ENCODE measurements around the gene GPC5.

GPC5 gene

DNA sequence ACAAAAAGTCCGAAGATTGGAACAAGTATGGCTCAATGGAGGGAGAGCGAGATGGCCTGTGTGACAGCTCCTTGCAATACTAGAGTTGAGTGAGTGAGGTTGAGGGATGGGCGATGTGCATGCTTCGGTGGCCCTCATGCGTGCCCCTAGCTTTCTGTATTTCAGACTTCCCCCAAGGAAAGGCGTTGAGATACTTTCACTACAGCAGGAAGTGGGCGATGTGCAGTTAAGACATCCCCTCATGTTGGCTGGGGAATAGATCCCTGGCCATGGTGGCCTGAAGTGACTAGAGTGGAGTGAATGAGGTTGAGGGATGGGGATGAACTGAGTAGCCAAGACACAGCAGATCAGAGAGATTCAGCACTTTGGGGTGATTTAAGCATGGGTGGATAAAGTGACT, 1194.3 kb downstream of the GPC5 start:
- H2BK5ac ChIP-seq (ENCODE audit: low read length): no peak overlapping the region
- H2BK15ac ChIP-seq (replicated peaks; ENCODE audit: low read depth): no peak overlapping the region
- H3K36me3 ChIP-seq (ENCODE audit: control insufficient read depth, insufficient read depth, low read length): no peaks in the 10 kb centered on the region
- no peak overlapping the region for H2BK120ac ChIP-seq (ENCODE audit: low read depth, low read length)
- H3K27me3 ChIP-seq (ENCODE audit: insufficient read depth, low read length, poor library complexity): no peaks in the 10 kb centered on the region
- no peak overlapping the region for H3K18ac ChIP-seq (ENCODE audit: low read length)
- H3K27ac ChIP-seq (ENCODE audit: low read depth, low read length): no peak overlapping the region
- H3K4me1 ChIP-seq (ENCODE audit: control insufficient read depth, low read depth, low read length): no peaks in the 10 kb centered on the region
- no peak for DNase-seq
- no peak overlapping the region for H3K9ac ChIP-seq (ENCODE audit: low read length)
- H3K4me2 ChIP-seq (ENCODE audit: low read length): no peak overlapping the region
- WGBS (ENCODE audit: extremely low coverage, insufficient coverage, low lambda C conversion rate): no CpG with 5 or more reads among the region's 7 CpGs
- H3K56ac ChIP-seq (ENCODE audit: low read length): no peak overlapping the region
- no peak overlapping the region for H4K5ac ChIP-seq (ENCODE audit: low read length)
- no peaks in the 10 kb centered on the region for H3K79me2 ChIP-seq (ENCODE audit: control insufficient read depth, insufficient read depth, low read length)
- no peak overlapping the region for H2AK5ac ChIP-seq (ENCODE audit: low read length)
- H3K23ac ChIP-seq (ENCODE audit: low read length): no peak overlapping the region
- no peak overlapping the region for H3K4ac ChIP-seq (ENCODE audit: low read depth, low read length)
- H3K4me3 ChIP-seq (ENCODE audit: low read length): no peak overlapping the region
- no peak overlapping the region for H4K8ac ChIP-seq (ENCODE audit: low read depth, low read length)
- H3K79me1 ChIP-seq (ENCODE audit: low read length): no peaks in the 10 kb centered on the region

DNA sequence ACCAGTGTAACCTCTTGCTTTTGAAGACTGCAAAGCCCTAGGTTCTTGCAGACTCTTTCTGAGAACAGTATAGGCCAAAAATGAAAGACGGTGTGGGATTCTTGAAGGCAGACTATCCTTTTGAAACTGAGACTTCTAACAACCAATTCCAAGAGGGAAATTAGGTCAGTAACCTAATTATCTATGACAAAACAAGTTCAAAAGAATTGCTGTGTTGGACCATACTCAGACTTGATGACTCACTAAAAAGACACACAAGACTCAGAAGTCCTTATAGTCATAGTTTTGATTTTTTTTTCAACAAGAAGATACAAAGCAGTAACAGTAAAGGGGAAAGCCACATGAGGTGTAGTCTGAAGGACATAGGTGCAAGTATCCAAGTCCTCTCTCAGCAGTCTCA, 1204.1 kb downstream of the GPC5 start:
- Histone ChIP-seq H3K36me3 (ENCODE audit: control insufficient read depth, insufficient read depth, low read length) (no peaks in the 10 kb centered on the region), H3K4ac (ENCODE audit: low read depth, low read length) (no peak overlapping the region), H3K56ac (ENCODE audit: low read length) (no peak overlapping the region), H4K5ac (ENCODE audit: low read length) (no peak overlapping the region), H2BK120ac (ENCODE audit: low read depth, low read length) (no peak overlapping the region), H3K27ac (ENCODE audit: low read depth, low read length) (no peak overlapping the region), H2AK5ac (ENCODE audit: low read length) (no peak overlapping the region), H3K4me1 (ENCODE audit: control insufficient read depth, low read depth, low read length) (no peaks in the 10 kb centered on the region), H3K4me3 (ENCODE audit: low read length) (no peak overlapping the region), H2BK5ac (ENCODE audit: low read length) (no peak overlapping the region), H3K23ac (ENCODE audit: low read length) (no peak overlapping the region), H2BK15ac (replicated peaks; ENCODE audit: low read depth) (no peak overlapping the region), H3K79me1 (ENCODE audit: low read length) (no peaks in the 10 kb centered on the region), H3K4me2 (ENCODE audit: low read length) (no peak overlapping the region), H3K79me2 (ENCODE audit: control insufficient read depth, insufficient read depth, low read length) (no peaks in the 10 kb centered on the region), H4K8ac (ENCODE audit: low read depth, low read length) (no peak overlapping the region), H3K18ac (ENCODE audit: low read length) (no peak overlapping the region), H3K27me3 (ENCODE audit: insufficient read depth, low read length, poor library complexity) (no peaks in the 10 kb centered on the region), H3K9ac (ENCODE audit: low read length) (no peak overlapping the region)
- no CpG with 5 or more reads among the region's 1 CpG for WGBS (ENCODE audit: extremely low coverage, insufficient coverage, low lambda C conversion rate)
- no peak for DNase-seq

- Histone ChIP-seq H2BK15ac (replicated peaks; ENCODE audit: low read depth) (no peak overlapping the region), H3K4me2 (ENCODE audit: low read length) (no peak overlapping the region), H3K56ac (ENCODE audit: low read length) (no peak overlapping the region), H2AK5ac (ENCODE audit: low read length) (no peak overlapping the region), H3K4me3 (ENCODE audit: low read length) (no peak overlapping the region), H3K4ac (ENCODE audit: low read depth, low read length) (no peak overlapping the region), H3K9ac (ENCODE audit: low read length) (no peak overlapping the region), H3K18ac (ENCODE audit: low read length) (no peak overlapping the region), H3K79me2 (ENCODE audit: control insufficient read depth, insufficient read depth, low read length) (no peaks in the 10 kb centered on the region), H3K79me1 (ENCODE audit: low read length) (no peaks in the 10 kb centered on the region), H3K36me3 (ENCODE audit: control insufficient read depth, insufficient read depth, low read length) (no peaks in the 10 kb centered on the region), H2BK120ac (ENCODE audit: low read depth, low read length) (no peak overlapping the region), H4K8ac (ENCODE audit: low read depth, low read length) (no peak overlapping the region), H3K23ac (ENCODE audit: low read length) (no peak overlapping the region), H2BK5ac (ENCODE audit: low read length) (no peak overlapping the region), H4K5ac (ENCODE audit: low read length) (no peak overlapping the region), H3K4me1 (ENCODE audit: control insufficient read depth, low read depth, low read length) (no peaks in the 10 kb centered on the region), H3K27me3 (ENCODE audit: insufficient read depth, low read length, poor library complexity) (no peaks in the 10 kb centered on the region), H3K27ac (ENCODE audit: low read depth, low read length) (no peak overlapping the region)
- no CpG with 5 or more reads among the region's 2 CpGs for WGBS (ENCODE audit: extremely low coverage, insufficient coverage, low lambda C conversion rate)
- DNase-seq: no peak
Measured at GRCh38 chr13:92609376-92609775, 1211.0 kb downstream of the GPC5 start.

DNA sequence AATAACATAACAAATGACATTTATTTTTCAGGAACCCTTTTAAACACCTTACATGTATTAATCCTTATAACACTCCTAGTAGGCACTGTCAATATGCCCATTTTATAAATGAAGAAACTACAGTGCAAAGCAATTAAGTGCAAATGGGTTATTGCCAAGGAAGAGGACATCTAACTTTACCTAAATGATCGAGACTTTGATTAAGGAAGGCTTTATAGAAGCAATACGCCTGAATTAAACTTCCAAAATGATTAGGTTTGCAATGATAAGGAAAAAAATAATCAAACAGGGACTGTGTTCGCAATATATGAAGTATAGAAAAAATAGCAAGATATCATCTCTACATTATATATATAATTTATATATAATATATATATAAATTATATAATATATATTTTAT, 1214.5 kb downstream of the GPC5 start:
- Histone ChIP-seq H2BK120ac (ENCODE audit: low read depth, low read length) (no peak overlapping the region), H3K27ac (ENCODE audit: low read depth, low read length) (no peak overlapping the region), H3K23ac (ENCODE audit: low read length) (no peak overlapping the region), H3K56ac (ENCODE audit: low read length) (no peak overlapping the region), H3K79me2 (ENCODE audit: control insufficient read depth, insufficient read depth, low read length) (no peaks in the 10 kb centered on the region), H3K4ac (ENCODE audit: low read depth, low read length) (no peak overlapping the region), H3K79me1 (ENCODE audit: low read length) (no peaks in the 10 kb centered on the region), H4K8ac (ENCODE audit: low read depth, low read length) (no peak overlapping the region), H2BK5ac (ENCODE audit: low read length) (no peak overlapping the region), H3K36me3 (ENCODE audit: control insufficient read depth, insufficient read depth, low read length) (no peaks in the 10 kb centered on the region), H3K4me3 (ENCODE audit: low read length) (no peak overlapping the region), H4K5ac (ENCODE audit: low read length) (no peak overlapping the region), H2AK5ac (ENCODE audit: low read length) (no peak overlapping the region), H3K4me1 (ENCODE audit: control insufficient read depth, low read depth, low read length) (no peaks in the 10 kb centered on the region), H3K4me2 (ENCODE audit: low read length) (no peak overlapping the region), H3K27me3 (ENCODE audit: insufficient read depth, low read length, poor library complexity) (no peaks in the 10 kb centered on the region), H3K9ac (ENCODE audit: low read length) (no peak overlapping the region), H3K18ac (ENCODE audit: low read length) (no peak overlapping the region), H2BK15ac (replicated peaks; ENCODE audit: low read depth) (no peak overlapping the region)
- DNase-seq: no peak
- WGBS (ENCODE audit: extremely low coverage, insufficient coverage, low lambda C conversion rate): no CpG with 5 or more reads among the region's 3 CpGs

DNA sequence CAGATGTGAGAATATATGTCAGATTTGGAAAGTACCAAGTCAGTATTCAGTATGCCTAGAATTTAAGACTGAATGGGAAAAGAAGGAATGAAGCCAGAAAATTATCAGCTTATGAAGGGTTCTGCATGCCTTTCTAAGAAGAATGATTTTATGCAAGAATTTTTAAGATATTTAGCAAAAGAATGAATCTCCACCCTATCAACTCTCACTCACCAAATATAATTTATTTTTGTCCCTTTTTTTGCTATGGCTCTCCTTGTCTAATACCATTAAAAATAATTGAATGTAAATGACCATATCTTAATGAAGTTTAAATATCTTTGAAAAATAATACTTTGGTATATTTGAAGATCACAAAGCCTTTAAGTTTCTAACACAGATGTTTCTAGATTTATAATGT, 1215.5 kb downstream of the GPC5 start:
- H3K56ac ChIP-seq (ENCODE audit: low read length): no peak overlapping the region
- H4K8ac ChIP-seq (ENCODE audit: low read depth, low read length): no peak overlapping the region
- H3K4me1 ChIP-seq (ENCODE audit: control insufficient read depth, low read depth, low read length): no peaks in the 10 kb centered on the region

GRCh38 chr13:92621985-92622384, 1223.6 kb downstream of the GPC5 start:
- no peak overlapping the region for H2BK120ac ChIP-seq (ENCODE audit: low read depth, low read length)
- no peak overlapping the region for H3K56ac ChIP-seq (ENCODE audit: low read length)
- H3K79me2 ChIP-seq (ENCODE audit: control insufficient read depth, insufficient read depth, low read length): no peaks in the 10 kb centered on the region
- no peak for DNase-seq
- no peak overlapping the region for H2AK5ac ChIP-seq (ENCODE audit: low read length)
- no peak overlapping the region for H3K9ac ChIP-seq (ENCODE audit: low read length)
- no peak overlapping the region for H3K4ac ChIP-seq (ENCODE audit: low read depth, low read length)
- H3K4me2 ChIP-seq (ENCODE audit: low read length): no peak overlapping the region
- H2BK5ac ChIP-seq (ENCODE audit: low read length): no peak overlapping the region
- no peaks in the 10 kb centered on the region for H3K36me3 ChIP-seq (ENCODE audit: control insufficient read depth, insufficient read depth, low read length)
- peaks cover 3% of the 10 kb centered on the region for H3K27me3 ChIP-seq (ENCODE audit: insufficient read depth, low read length, poor library complexity)
- H3K23ac ChIP-seq (ENCODE audit: low read length): no peak overlapping the region
- no CpG with 5 or more reads among the region's 5 CpGs for WGBS (ENCODE audit: extremely low coverage, insufficient coverage, low lambda C conversion rate)
- no peaks in the 10 kb centered on the region for H3K4me1 ChIP-seq (ENCODE audit: control insufficient read depth, low read depth, low read length)
- H3K27ac ChIP-seq (ENCODE audit: low read depth, low read length): no peak overlapping the region
- no peaks in the 10 kb centered on the region for H3K79me1 ChIP-seq (ENCODE audit: low read length)
- H3K18ac ChIP-seq (ENCODE audit: low read length): no peak overlapping the region
- no peak overlapping the region for H4K5ac ChIP-seq (ENCODE audit: low read length)
- H3K4me3 ChIP-seq (ENCODE audit: low read length): no peak overlapping the region
- H4K8ac ChIP-seq (ENCODE audit: low read depth, low read length): no peak overlapping the region
- no peak overlapping the region for H2BK15ac ChIP-seq (replicated peaks; ENCODE audit: low read depth)

More for the DNA sequence above, 1215.5 kb downstream of the GPC5 start:
- no peak overlapping the region for H3K4ac ChIP-seq (ENCODE audit: low read depth, low read length)
- no peak overlapping the region for H3K23ac ChIP-seq (ENCODE audit: low read length)
- H3K27ac ChIP-seq (ENCODE audit: low read depth, low read length): no peak overlapping the region
- H2AK5ac ChIP-seq (ENCODE audit: low read length): no peak overlapping the region
- H3K79me1 ChIP-seq (ENCODE audit: low read length): no peaks in the 10 kb centered on the region
- H3K4me3 ChIP-seq (ENCODE audit: low read length): no peak overlapping the region
- H3K4me2 ChIP-seq (ENCODE audit: low read length): no peak overlapping the region
- DNase-seq: no peak
- H3K18ac ChIP-seq (ENCODE audit: low read length): no peak overlapping the region
- no peak overlapping the region for H2BK15ac ChIP-seq (replicated peaks; ENCODE audit: low read depth)
- no peaks in the 10 kb centered on the region for H3K36me3 ChIP-seq (ENCODE audit: control insufficient read depth, insufficient read depth, low read length)
- no peaks in the 10 kb centered on the region for H3K27me3 ChIP-seq (ENCODE audit: insufficient read depth, low read length, poor library complexity)
- no peak overlapping the region for H2BK5ac ChIP-seq (ENCODE audit: low read length)
- H3K9ac ChIP-seq (ENCODE audit: low read length): no peak overlapping the region
- H3K79me2 ChIP-seq (ENCODE audit: control insufficient read depth, insufficient read depth, low read length): no peaks in the 10 kb centered on the region
- no peak overlapping the region for H4K5ac ChIP-seq (ENCODE audit: low read length)
- no peak overlapping the region for H2BK120ac ChIP-seq (ENCODE audit: low read depth, low read length)
